Esophagus squamous epithelium (tissue), 4 donors: ENCODE data around the gene LILRB4.

Source experiments
- POLR2A ChIP-seq, 4 donors: fragments of 450-650 bp; IDR thresholded peaks; one replicate each; pipeline ENCODE4 v1.6.1; 2017; ENCODE audit warnings: antibody characterized with exemption in 4 of 4, mild to moderate bottlenecking in 4 of 4, moderate library complexity in 3 of 4
- TF ChIP-seq, protein P1 (sequence below), 6 experiments: fragments of 450-650 bp in 4 of 6; fragments of 200-600 bp in 2 of 6; sonication (generic) in 2 of 6; IDR thresholded peaks; one replicate each; pipeline ENCODE4 v1.5.1; 2016 to 2019; ENCODE audit warnings: antibody characterized with exemption in 6 of 6, mild to moderate bottlenecking in 4 of 6, moderate library complexity in 4 of 6

DNA sequence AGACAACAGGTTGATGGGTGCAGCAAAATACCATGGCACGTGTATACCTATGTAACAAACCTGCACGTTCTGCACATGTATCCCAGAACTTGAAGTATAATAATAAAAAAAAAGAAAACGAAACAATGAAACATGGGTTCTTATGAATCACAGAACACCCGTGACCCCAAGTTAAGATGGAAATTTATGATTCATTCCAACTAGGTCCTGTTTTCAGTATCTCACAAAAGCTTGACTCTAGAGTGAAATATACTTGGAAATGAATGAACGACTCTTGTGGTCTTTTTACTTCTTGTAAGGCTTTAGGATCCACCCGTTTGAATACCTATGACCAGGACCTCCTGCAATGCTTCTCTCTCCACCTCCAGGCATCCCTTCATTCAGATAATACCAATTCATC lies 3.5 kb upstream of the LILRB4 start:
- no peak for TF ChIP-seq POLR2A (IDR thresholded peaks at IDR 0.05)
- TF ChIP-seq, protein P1, sequence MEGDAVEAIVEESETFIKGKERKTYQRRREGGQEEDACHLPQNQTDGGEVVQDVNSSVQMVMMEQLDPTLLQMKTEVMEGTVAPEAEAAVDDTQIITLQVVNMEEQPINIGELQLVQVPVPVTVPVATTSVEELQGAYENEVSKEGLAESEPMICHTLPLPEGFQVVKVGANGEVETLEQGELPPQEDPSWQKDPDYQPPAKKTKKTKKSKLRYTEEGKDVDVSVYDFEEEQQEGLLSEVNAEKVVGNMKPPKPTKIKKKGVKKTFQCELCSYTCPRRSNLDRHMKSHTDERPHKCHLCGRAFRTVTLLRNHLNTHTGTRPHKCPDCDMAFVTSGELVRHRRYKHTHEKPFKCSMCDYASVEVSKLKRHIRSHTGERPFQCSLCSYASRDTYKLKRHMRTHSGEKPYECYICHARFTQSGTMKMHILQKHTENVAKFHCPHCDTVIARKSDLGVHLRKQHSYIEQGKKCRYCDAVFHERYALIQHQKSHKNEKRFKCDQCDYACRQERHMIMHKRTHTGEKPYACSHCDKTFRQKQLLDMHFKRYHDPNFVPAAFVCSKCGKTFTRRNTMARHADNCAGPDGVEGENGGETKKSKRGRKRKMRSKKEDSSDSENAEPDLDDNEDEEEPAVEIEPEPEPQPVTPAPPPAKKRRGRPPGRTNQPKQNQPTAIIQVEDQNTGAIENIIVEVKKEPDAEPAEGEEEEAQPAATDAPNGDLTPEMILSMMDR (IDR thresholded peaks at IDR 0.05), result no peak
